DOHH2 (cell line): ENCODE results near the gene HMGXB3.

Source experiments
- CTCF ChIP-seq: fragments of 200-600 bp; sonication (generic); IDR thresholded peaks from one replicate; pipeline ENCODE4 v1.5.1; 2014; ENCODE audit warnings: antibody characterized with exemption, mild to moderate bottlenecking, low read depth, low read length; ENCODE audit not compliant: poor library complexity, severe bottlenecking
- EZH2phosphoT487 ChIP-seq: fragments of 200-600 bp; sonication (generic); IDR thresholded peaks from 2 replicates; pipeline ENCODE4 v1.6.1; 2017; ENCODE audit warnings: borderline replicate concordance, mild to moderate bottlenecking, antibody characterized with exemption, low read length, moderate library complexity, mixed read lengths

DNA sequence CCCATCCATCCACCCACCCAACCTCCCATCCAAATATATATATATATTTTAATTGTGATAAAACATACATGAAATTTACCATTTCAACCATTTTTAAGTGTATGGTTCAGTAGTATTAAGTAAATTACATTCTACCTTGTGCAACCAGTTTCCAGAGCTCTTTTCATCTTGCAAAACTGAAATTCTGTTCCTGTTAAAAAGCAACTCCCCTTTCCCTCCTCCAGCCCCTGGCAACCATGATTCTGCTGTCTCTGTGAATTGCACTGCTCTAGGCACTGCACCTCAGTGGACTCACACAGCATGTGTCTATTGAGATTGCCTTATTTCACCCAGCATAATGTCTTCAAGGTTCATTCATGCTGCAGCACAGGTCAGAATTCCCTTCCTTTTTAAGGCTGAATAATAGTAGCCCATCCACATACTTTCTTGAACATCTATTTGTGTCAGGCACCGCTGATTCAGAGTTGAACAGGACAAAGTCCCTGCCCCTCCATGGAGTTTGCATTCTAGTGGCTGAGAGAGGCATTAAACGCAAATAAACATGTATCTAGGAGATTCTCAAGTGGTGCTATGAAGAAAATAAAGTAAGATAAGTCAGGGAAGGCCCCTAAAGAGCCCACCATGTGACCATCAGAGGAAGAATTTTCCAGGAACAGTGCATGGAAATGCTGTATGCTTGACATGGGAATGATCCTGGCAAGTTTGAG is 61.8 kb downstream of the HMGXB3 start:
- TF ChIP-seq CTCF (no peak), EZH2phosphoT487 (no peak)
